Right atrium auricular region (tissue), 2 donors: Measurements from ENCODE around the gene APOH. TPM values are rescaled to one million over a fixed set of nuclear protein-coding genes. Genes with fewer than 3 reads are reported as not detected.

ENCODE experiments used
- DNase-seq: peaks from one replicate; pipeline ENCODE4 v3.0.0-alpha.2; 2019; ENCODE audit warnings: low spot score
- H3K27ac ChIP-seq, 2 donors: fragments of 200-600 bp; sonication (generic); 1 replicate in 1 of 2; 2 replicates in 1 of 2; pipeline ENCODE4 v1.5.1; 2016 to 2019
- H3K27me3 ChIP-seq, 2 donors: fragments of 200-600 bp; sonication (generic); one replicate each; pipeline versions ENCODE4 v1.5.1 to v1.6.0; 2017 to 2019
- H3K36me3 ChIP-seq: fragments of 200-600 bp; sonication (generic); one replicate; pipeline ENCODE4 v1.5.1; 2016
- H3K4me1 ChIP-seq, 2 donors: fragments of 200-600 bp; sonication (generic); one replicate each; pipeline versions ENCODE4 v1.5.1 to v1.6.0; 2017 to 2019
- H3K4me3 ChIP-seq, 2 donors: fragments of 200-600 bp; sonication (generic); 1 replicate in 1 of 2; 2 replicates in 1 of 2; pipeline ENCODE4 v1.5.1; 2017 to 2019; ENCODE audit warnings: mild to moderate bottlenecking in 1 of 2, moderate library complexity in 1 of 2
- H3K9me3 ChIP-seq, 2 donors: fragments of 200-600 bp; sonication (generic); one replicate each; pipeline ENCODE4 v1.5.1; 2019
- total RNA-seq, 2 donors: library from RNA; depleted of rRNA; stranded (reverse); fragments of >200 nt; gene quantifications; one replicate each; pipeline ENCODE4 v1.1.0, GENCODE V29; 2016
- TF ChIP-seq, protein P1 (sequence below), 2 donors: fragments of 200-600 bp; sonication (generic); IDR thresholded peaks; one replicate each; pipeline ENCODE4 v1.5.1; 2019; ENCODE audit warnings: antibody characterized with exemption in 2 of 2

APOH gene
- total RNA-seq, 2 donors from 2014 or later = not detected

DNA sequence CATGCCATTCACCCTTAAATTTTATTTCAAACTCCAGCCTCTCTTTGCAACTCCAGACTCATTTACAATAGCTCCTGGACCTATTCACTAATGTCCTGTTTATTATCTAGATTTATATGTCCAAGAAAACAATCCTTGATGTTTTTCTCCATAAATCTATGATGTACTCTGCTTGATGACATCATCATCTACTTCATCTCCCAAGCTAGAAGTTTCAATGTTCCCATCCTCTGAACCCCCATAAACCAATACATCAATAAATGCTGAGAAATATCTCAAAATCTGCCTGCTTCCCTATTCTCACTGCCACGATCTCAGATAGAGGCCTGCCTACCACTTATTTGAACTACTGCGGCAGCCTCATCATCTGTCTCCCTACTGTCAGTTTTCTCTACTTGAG is 41.5 kb downstream of the APOH start:
- TF ChIP-seq, protein P1, sequence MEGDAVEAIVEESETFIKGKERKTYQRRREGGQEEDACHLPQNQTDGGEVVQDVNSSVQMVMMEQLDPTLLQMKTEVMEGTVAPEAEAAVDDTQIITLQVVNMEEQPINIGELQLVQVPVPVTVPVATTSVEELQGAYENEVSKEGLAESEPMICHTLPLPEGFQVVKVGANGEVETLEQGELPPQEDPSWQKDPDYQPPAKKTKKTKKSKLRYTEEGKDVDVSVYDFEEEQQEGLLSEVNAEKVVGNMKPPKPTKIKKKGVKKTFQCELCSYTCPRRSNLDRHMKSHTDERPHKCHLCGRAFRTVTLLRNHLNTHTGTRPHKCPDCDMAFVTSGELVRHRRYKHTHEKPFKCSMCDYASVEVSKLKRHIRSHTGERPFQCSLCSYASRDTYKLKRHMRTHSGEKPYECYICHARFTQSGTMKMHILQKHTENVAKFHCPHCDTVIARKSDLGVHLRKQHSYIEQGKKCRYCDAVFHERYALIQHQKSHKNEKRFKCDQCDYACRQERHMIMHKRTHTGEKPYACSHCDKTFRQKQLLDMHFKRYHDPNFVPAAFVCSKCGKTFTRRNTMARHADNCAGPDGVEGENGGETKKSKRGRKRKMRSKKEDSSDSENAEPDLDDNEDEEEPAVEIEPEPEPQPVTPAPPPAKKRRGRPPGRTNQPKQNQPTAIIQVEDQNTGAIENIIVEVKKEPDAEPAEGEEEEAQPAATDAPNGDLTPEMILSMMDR (IDR thresholded peaks at IDR 0.05) = no peak

GRCh38 chr17:66185862-66186261 is 43.4 kb downstream of the APOH start:
- Histone ChIP-seq H3K27me3 (no peaks in the 10 kb centered on the region), H3K9me3 (no peaks in the 10 kb centered on the region), H3K27ac (no peak overlapping the region), H3K4me3 (no peak overlapping the region), H3K36me3 (peaks cover 7% of the 10 kb centered on the region), H3K4me1 (peaks cover 0 to 14% of the 10 kb centered on the region in 2 donors)
- TF ChIP-seq, protein P1 (IDR thresholded peaks at IDR 0.05) = no peak
- no peak for DNase-seq

More for the DNA sequence above, 41.5 kb downstream of the APOH start:
- no peaks in the 10 kb centered on the region for H3K9me3 ChIP-seq
- no peaks in the 10 kb centered on the region for H3K36me3 ChIP-seq
- H3K27ac ChIP-seq = no peak overlapping the region
- no peaks in the 10 kb centered on the region for H3K27me3 ChIP-seq
- H3K4me3 ChIP-seq = no peak overlapping the region
- H3K4me1 ChIP-seq = peaks cover 0 to 20% of the 10 kb centered on the region in 2 donors
- DNase-seq = no peak

GRCh38 chr17:66184392-66184791 is 44.8 kb downstream of the APOH start:
- no peaks in the 10 kb centered on the region for H3K9me3 ChIP-seq
- H3K27me3 ChIP-seq = no peaks in the 10 kb centered on the region
- TF ChIP-seq, protein P1 (IDR thresholded peaks at IDR 0.05) = no peak
- no peak for DNase-seq
- no peak overlapping the region for H3K27ac ChIP-seq
- peaks cover 7% of the 10 kb centered on the region for H3K36me3 ChIP-seq
- H3K4me3 ChIP-seq = no peak overlapping the region
- H3K4me1 ChIP-seq = no peaks in the 10 kb centered on the region

DNA sequence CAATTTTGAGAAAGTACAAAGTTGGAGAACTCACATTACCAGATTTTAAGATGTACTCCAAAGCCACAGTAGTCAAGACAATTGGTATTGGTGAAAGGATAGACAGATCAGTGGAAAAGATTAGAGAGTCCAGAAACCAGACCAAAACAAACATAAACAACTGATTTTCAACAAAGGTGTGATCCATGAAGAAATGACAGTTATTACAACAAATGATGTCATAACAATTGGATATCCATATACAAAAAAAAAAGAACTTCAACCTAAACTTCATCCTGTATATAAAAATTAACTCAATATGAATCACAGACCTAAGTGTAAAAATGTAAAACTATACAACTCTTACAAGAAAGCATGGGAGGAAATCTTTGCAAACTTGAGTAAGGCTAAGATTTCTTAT is 45.7 kb downstream of the APOH start:
- H3K4me1 ChIP-seq = no peaks in the 10 kb centered on the region
- no peaks in the 10 kb centered on the region for H3K9me3 ChIP-seq
- H3K27ac ChIP-seq = no peak overlapping the region
- peaks cover 7% of the 10 kb centered on the region for H3K36me3 ChIP-seq
- H3K4me3 ChIP-seq = no peak overlapping the region
- no peaks in the 10 kb centered on the region for H3K27me3 ChIP-seq
- TF ChIP-seq, protein P1 (IDR thresholded peaks at IDR 0.05) = no peak
- DNase-seq = no peak

DNA sequence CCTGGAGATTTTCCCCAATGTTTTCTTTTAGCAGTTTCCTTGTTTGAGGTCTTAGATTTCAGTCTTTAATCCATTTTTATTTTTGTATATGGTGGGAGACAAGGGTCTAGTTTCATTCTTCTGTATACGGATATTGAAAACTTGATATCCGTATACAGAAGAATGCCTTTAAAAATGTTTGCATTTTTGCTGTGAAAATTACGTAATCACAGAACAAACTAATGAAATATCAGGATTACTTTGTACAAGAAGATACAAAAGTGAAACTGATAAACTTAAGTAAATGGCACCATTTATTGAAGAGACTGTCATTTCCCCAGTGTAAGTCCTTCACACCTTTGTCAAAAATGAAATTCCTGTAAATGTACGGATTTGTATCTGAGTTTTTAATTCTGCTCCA is 50.6 kb downstream of the APOH start:
- no peak for DNase-seq
- Histone ChIP-seq H3K4me1 (no peaks in the 10 kb centered on the region), H3K9me3 (no peaks in the 10 kb centered on the region), H3K27ac (no peak overlapping the region), H3K36me3 (peaks cover 7% of the 10 kb centered on the region), H3K27me3 (no peaks in the 10 kb centered on the region), H3K4me3 (no peak overlapping the region)
- TF ChIP-seq, protein P1 (IDR thresholded peaks at IDR 0.05) = no peak

GRCh38 chr17:66177048-66177447 is 52.2 kb downstream of the APOH start:
- H3K27me3 ChIP-seq = no peaks in the 10 kb centered on the region
- no peak for DNase-seq
- H3K4me1 ChIP-seq = no peaks in the 10 kb centered on the region
- no peak overlapping the region for H3K27ac ChIP-seq
- TF ChIP-seq, protein P1 (IDR thresholded peaks at IDR 0.05) = no peak
- no peak overlapping the region for H3K4me3 ChIP-seq
- H3K36me3 ChIP-seq = peaks cover 2% of the 10 kb centered on the region
- H3K9me3 ChIP-seq = no peaks in the 10 kb centered on the region
